HepG2 (cell line): ENCODE data around the gene DNAJB12. TPM values are rescaled to one million over a fixed set of nuclear protein-coding genes. Genes with fewer than 3 reads are reported as not detected.
A peak's percentile ranks its signal among the peaks of the same experiment; 100 is the strongest.

Source experiments
- BCL3 ChIP-seq: sonication (generic); formaldehyde crosslinking; IDR thresholded peaks from 2 replicates; pipeline ENCODE4 v1.5.1; 2020; ENCODE audit warnings: mild to moderate bottlenecking, missing genetic modification reagents, moderate library complexity
- CHD2 ChIP-seq: IDR thresholded peaks from 2 replicates; pipeline ENCODE4 v1.6.1; 2011; ENCODE audit warnings: low read depth, low read length, improper control_type of control experiment
- CREB1 ChIP-seq, 2 experiments: fragments of 450-650 bp in 1 of 2; IDR thresholded peaks; 2 replicates each; pipeline ENCODE4 v1.6.1; 2016 to 2017; ENCODE audit warnings: control low read depth in 1 of 2, mild to moderate bottlenecking in 1 of 2, missing compliant biosample characterization in 1 of 2, missing genetic modification characterization in 1 of 2
- DR1 ChIP-seq: sonication (generic); formaldehyde crosslinking; IDR thresholded peaks from 2 replicates; pipeline ENCODE4 v1.8.0; 2021; ENCODE audit warnings: mild to moderate bottlenecking, missing genetic modification reagents, inconsistent platforms
- GPBP1L1 ChIP-seq: sonication (generic); formaldehyde crosslinking; IDR thresholded peaks from 2 replicates; pipeline ENCODE4 v1.5.0; 2020; ENCODE audit warnings: mild to moderate bottlenecking, missing genetic modification reagents
- HMGXB3 ChIP-seq: sonication (generic); formaldehyde crosslinking; IDR thresholded peaks from 2 replicates; pipeline ENCODE4 v1.4.0; 2020; ENCODE audit warnings: missing genetic modification reagents, borderline replicate concordance
- KMT2B ChIP-seq: IDR thresholded peaks from 2 replicates; pipeline ENCODE4 v1.6.1; 2016; ENCODE audit warnings: missing genetic modification reagents, missing compliant biosample characterization
- MXD4 ChIP-seq: IDR thresholded peaks from 2 replicates; pipeline ENCODE4 v1.6.1; 2016; ENCODE audit warnings: mild to moderate bottlenecking, missing biosample characterization, missing genetic modification reagents
- MYC ChIP-seq: sonication (generic); formaldehyde crosslinking; IDR thresholded peaks from 2 replicates; pipeline ENCODE4 v1.9.0; 2021; ENCODE audit warnings: missing genetic modification reagents, borderline replicate concordance
- PAWR ChIP-seq: sonication (generic); formaldehyde crosslinking; IDR thresholded peaks from 2 replicates; pipeline ENCODE4 v1.4.0; 2020; ENCODE audit warnings: missing genetic modification reagents, mild to moderate bottlenecking, borderline replicate concordance
- RARA ChIP-seq: IDR thresholded peaks from 2 replicates; pipeline ENCODE4 v1.6.1; 2016; ENCODE audit warnings: missing genetic modification reagents, missing compliant biosample characterization
- RFX1 ChIP-seq: fragments of 450-650 bp; IDR thresholded peaks from 2 replicates; pipeline ENCODE4 v1.6.1; 2017
- SALL1 ChIP-seq: sonication (generic); formaldehyde crosslinking; IDR thresholded peaks from 2 replicates; pipeline ENCODE4 v1.8.0; 2022; ENCODE audit warnings: mild to moderate bottlenecking, missing genetic modification reagents
- SOX5 ChIP-seq: IDR thresholded peaks from 2 replicates; pipeline ENCODE4 v1.6.1; 2016; ENCODE audit warnings: borderline replicate concordance
- SOX6 ChIP-seq, 2 experiments: fragments of 450-650 bp in 1 of 2; sonication (generic) in 1 of 2; formaldehyde crosslinking in 1 of 2; IDR thresholded peaks; 2 replicates each; pipeline versions ENCODE4 v1.4.0 to v1.6.1; 2017 to 2020; ENCODE audit warnings: antibody characterized with exemption in 1 of 2, mild to moderate bottlenecking in 1 of 2, missing genetic modification reagents in 1 of 2
- SP140L ChIP-seq: sonication (generic); formaldehyde crosslinking; IDR thresholded peaks from 2 replicates; pipeline ENCODE4 v1.4.0; 2020; ENCODE audit warnings: missing genetic modification reagents, borderline replicate concordance
- SP5 ChIP-seq: IDR thresholded peaks from 2 replicates; pipeline ENCODE4 v1.6.1; 2016; ENCODE audit warnings: low read depth, borderline replicate concordance
- ZHX1 ChIP-seq: sonication (generic); formaldehyde crosslinking; IDR thresholded peaks from 2 replicates; pipeline ENCODE4 v1.8.1; 2022; ENCODE audit warnings: low read depth, mild to moderate bottlenecking, missing genetic modification reagents
- ZNF781 ChIP-seq: sonication (generic); formaldehyde crosslinking; IDR thresholded peaks from 2 replicates; pipeline ENCODE4 v1.5.1; 2020; ENCODE audit warnings: borderline replicate concordance, mild to moderate bottlenecking, missing genetic modification reagents; ENCODE audit errors: not compliant biosample characterization
- polyA plus RNA-seq, 8 experiments: library from polyadenylated mRNA; depleted of rRNA in 3 of 8; stranded (reverse) in 7 of 8; unstranded in 1 of 8; fragments of >200 nt; fragmentation: Illumina TruSeq in 4 of 8; extraction: Trizol in 4 of 8; gene quantifications; 2 replicates each; pipeline versions ENCODE4 v1.2.1 to v1.2.3, GENCODE V29; 2011 to 2016; ENCODE audit warnings: low read depth in 4 of 8, missing spikeins in 1 of 8, mixed read lengths in 1 of 8; ENCODE audit not compliant: insufficient read depth in 1 of 8
- total RNA-seq, 5 experiments: library from RNA; depleted of rRNA; stranded (reverse); fragments of >200 nt; fragmentation: Illumina TruSeq; extraction: Trizol; gene quantifications; 2 replicates each; pipeline ENCODE4 v1.2.3, GENCODE V29; 2016; ENCODE audit warnings: low read depth in 1 of 5

The DNAJB12 gene
- total and polyA plus RNA-seq, 2 of the 13 experiments (the other 11 are each of a cell fraction or from before 2014, with no cell fraction given) = 10.8 to 18.2 TPM

DNA sequence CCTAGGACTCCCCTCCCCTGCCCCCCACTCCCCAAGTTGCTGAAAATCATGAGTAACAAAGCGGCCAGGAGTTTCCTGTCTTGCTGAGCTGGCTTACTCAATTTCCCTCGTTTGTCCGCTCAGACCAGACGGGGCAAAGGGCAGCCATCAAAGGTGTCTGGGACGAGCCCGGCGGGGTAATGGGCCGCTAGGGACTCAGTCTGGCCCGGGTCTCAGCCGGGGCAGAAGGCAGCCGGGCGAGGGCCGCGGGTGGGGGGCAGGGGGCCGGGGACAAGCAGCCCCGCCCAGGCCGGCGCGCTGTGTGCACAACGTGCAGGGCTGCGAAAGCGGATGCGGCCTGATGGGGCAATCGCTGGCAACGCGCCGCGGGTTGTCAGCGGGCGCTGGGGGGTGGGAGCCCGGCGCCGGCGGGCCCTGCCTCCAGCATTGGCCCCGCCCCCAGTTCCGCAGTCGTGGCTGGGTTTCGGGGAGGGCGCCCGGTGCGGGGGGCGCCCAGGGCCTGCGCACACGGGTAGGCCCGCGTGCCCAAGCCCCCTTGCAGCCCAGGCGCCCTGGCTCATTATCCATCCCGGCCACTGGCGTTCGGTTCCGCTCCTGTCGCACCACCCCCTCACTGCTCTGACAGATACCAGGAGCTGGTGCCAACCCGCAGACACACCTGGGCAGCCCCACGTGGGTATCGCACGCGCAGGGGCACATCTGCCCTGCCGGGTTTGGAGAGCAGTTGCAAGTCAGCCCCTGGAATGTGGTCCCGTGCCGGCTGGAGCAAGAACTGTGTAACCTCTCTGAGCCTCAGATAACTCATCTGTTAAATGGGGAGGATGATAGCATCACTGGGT is 35.1 kb downstream of the DNAJB12 start (continued):
- TF ChIP-seq RFX1 (no peak), HMGXB3 (CRISPR knock-in tag) (no peak), SP140L (CRISPR knock-in tag) (no peak), SP5 (CRISPR knock-in tag) (peak; percentile 96), SOX5 (CRISPR knock-in tag) (peak; percentile 68; the same call in 1 of the 2 replicates), RARA (peak; percentile 84), ZNF781 (CRISPR knock-in tag) (no peak), PAWR (CRISPR knock-in tag) (no peak), BCL3 (CRISPR knock-in tag) (peak; percentile 78; the same call in 1 of the 2 replicates), SOX6 (IDR thresholded peaks at IDR 0.05) (no peak), SOX6 (CRISPR knock-in tag; IDR thresholded peaks at IDR 0.05) (peak; percentile 59; the same call in 1 of the 2 replicates), MXD4 (peak; percentile 87), MYC (peak; percentile 92), GPBP1L1 (CRISPR knock-in tag) (no peak), SALL1 (CRISPR knock-in tag) (peak; percentile 61), CREB1 (IDR thresholded peaks at IDR 0.05) (no peak), CREB1 (CRISPR knock-in tag; IDR thresholded peaks at IDR 0.05) (no peak), ZHX1 (no peak), KMT2B (CRISPR knock-in tag) (no peak), CHD2 (no peak), DR1 (CRISPR knock-in tag) (no peak)
